Measurements from ENCODE around the gene BANF1.

- TF ChIP-seq CTCF (IDR thresholded peaks at IDR 0.05; ENCODE audit: insufficient read depth, low read depth, low read length) (no peak), EZH2 (IDR thresholded peaks at IDR 0.05; ENCODE audit: insufficient read depth, low read length) (no peak)
These were observed 43.4 kb upstream of the BANF1 start for GRCh38 chr11:65958774-65959420.

All from astrocyte (in vitro differentiated cells and primary cell).